ENCODE results near the gene JRKL. TPM values are rescaled to one million over a fixed set of nuclear protein-coding genes. Genes with fewer than 3 reads are reported as not detected.

Gene JRKL
- total and polyA plus RNA-seq, 2 of the 13 experiments (the other 11 are each of a cell fraction or from before 2014, with no cell fraction given), result 3.2 to 4.5 TPM

DNA sequence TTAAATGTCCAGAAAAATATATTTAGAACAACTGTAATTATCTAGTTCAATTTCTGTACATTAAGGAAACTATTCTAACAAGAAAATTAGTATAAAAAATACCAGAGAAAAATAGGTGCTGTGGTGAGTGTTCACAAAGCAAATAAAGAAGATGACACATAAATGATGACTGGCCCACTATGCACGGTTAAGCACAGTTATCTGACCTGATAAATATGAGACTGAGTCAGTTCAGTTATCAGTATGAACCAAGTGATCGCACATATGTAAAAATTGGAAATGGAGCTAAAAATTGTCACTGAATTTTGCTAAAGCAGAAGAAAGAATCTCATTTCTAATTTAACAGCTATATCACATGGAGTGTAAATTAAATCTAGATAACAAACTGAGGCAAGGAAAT is 28.0 kb upstream of the JRKL start:
- no peak for FAIRE-seq
- ATAC-seq, result no peak
- Histone ChIP-seq H3K9ac (ENCODE audit: insufficient read depth, low read depth, low read length) (no peak overlapping the region), H3K27me3 (ENCODE audit: control insufficient read depth in 1 of 2, insufficient read depth in 2 of 2, low read length in 2 of 2) (no peaks in the 10 kb centered on the region; a peak in 1 of 5 replicates), H4K20me1 (ENCODE audit: insufficient read depth, low read length) (no peaks in the 10 kb centered on the region), H3K36me3 (replicated peaks in 1 of 2; ENCODE audit: control insufficient read depth in 1 of 2, insufficient read depth in 2 of 2, low read length in 2 of 2) (peaks cover 4 to 39% of the 10 kb centered on the region in 2 experiments; a peak in 4 of 5 replicates), H3K27ac (ENCODE audit: extremely low read length, insufficient read depth, low read length) (no peak overlapping the region), H3K79me2 (ENCODE audit: insufficient read depth, low read length) (no peaks in the 10 kb centered on the region), H3K4me1 (ENCODE audit: insufficient read depth, low read length) (no peaks in the 10 kb centered on the region), H3K9me3 (ENCODE audit: low read length) (no peaks in the 10 kb centered on the region), H2AFZ (ENCODE audit: low read length) (no peak overlapping the region), H3K4me2 (ENCODE audit: low read depth, low read length) (no peak overlapping the region), H3K4me3 (replicated peaks in 1 of 3; ENCODE audit: insufficient read depth in 1 of 3, low read depth in 2 of 3, low read length in 3 of 3) (no peak overlapping the region)
- TF ChIP-seq MZF1 (CRISPR knock-in tag; IDR thresholded peaks at IDR 0.05; ENCODE audit: borderline replicate concordance) (no peak), MTF2 (CRISPR knock-in tag; IDR thresholded peaks at IDR 0.05; ENCODE audit: borderline replicate concordance) (no peak), NKX3-1 (CRISPR knock-in tag; IDR thresholded peaks at IDR 0.05) (no peak), ATF7-NPFF (CRISPR knock-in tag; IDR thresholded peaks at IDR 0.05; ENCODE audit: low read depth) (no peak), MEF2D (CRISPR knock-in tag; IDR thresholded peaks at IDR 0.05) (no peak), ZNF678 (CRISPR knock-in tag; IDR thresholded peaks at IDR 0.05) (no peak), ESRRA (CRISPR knock-in tag; IDR thresholded peaks at IDR 0.05; ENCODE audit: low read depth) (no peak), GPN1 (CRISPR knock-in tag; IDR thresholded peaks at IDR 0.05; ENCODE audit: borderline replicate concordance) (no peak), SETDB1 (CRISPR knock-in tag; IDR thresholded peaks at IDR 0.05; ENCODE audit: borderline replicate concordance) (no peak), ZBTB42 (CRISPR knock-in tag; IDR thresholded peaks at IDR 0.05) (no peak), ZBTB20 (CRISPR knock-in tag; IDR thresholded peaks at IDR 0.05; ENCODE audit: borderline replicate concordance, low read depth) (no peak), ZNF460 (CRISPR knock-in tag; IDR thresholded peaks at IDR 0.05; ENCODE audit: borderline replicate concordance) (no peak), ZNF441 (CRISPR knock-in tag; IDR thresholded peaks at IDR 0.05; ENCODE audit: borderline replicate concordance) (no peak), ZSCAN29 (CRISPR knock-in tag; conservative IDR thresholded peaks at IDR 0.05) (no peak), ZNF354B (CRISPR knock-in tag; IDR thresholded peaks at IDR 0.05) (no peak), ZNF777 (CRISPR knock-in tag; IDR thresholded peaks at IDR 0.05) (no peak), ZNF720 (CRISPR knock-in tag; IDR thresholded peaks at IDR 0.05) (no peak)
- TF ChIP-seq, protein P1, sequence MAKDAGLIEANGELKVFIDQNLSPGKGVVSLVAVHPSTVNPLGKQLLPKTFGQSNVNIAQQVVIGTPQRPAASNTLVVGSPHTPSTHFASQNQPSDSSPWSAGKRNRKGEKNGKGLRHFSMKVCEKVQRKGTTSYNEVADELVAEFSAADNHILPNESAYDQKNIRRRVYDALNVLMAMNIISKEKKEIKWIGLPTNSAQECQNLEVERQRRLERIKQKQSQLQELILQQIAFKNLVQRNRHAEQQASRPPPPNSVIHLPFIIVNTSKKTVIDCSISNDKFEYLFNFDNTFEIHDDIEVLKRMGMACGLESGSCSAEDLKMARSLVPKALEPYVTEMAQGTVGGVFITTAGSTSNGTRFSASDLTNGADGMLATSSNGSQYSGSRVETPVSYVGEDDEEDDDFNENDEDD (CRISPR knock-in tag; IDR thresholded peaks at IDR 0.05; ENCODE audit: borderline replicate concordance), result no peak
- TF ChIP-seq, protein P2, sequence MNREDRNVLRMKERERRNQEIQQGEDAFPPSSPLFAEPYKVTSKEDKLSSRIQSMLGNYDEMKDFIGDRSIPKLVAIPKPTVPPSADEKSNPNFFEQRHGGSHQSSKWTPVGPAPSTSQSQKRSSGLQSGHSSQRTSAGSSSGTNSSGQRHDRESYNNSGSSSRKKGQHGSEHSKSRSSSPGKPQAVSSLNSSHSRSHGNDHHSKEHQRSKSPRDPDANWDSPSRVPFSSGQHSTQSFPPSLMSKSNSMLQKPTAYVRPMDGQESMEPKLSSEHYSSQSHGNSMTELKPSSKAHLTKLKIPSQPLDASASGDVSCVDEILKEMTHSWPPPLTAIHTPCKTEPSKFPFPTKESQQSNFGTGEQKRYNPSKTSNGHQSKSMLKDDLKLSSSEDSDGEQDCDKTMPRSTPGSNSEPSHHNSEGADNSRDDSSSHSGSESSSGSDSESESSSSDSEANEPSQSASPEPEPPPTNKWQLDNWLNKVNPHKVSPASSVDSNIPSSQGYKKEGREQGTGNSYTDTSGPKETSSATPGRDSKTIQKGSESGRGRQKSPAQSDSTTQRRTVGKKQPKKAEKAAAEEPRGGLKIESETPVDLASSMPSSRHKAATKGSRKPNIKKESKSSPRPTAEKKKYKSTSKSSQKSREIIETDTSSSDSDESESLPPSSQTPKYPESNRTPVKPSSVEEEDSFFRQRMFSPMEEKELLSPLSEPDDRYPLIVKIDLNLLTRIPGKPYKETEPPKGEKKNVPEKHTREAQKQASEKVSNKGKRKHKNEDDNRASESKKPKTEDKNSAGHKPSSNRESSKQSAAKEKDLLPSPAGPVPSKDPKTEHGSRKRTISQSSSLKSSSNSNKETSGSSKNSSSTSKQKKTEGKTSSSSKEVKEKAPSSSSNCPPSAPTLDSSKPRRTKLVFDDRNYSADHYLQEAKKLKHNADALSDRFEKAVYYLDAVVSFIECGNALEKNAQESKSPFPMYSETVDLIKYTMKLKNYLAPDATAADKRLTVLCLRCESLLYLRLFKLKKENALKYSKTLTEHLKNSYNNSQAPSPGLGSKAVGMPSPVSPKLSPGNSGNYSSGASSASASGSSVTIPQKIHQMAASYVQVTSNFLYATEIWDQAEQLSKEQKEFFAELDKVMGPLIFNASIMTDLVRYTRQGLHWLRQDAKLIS (CRISPR knock-in tag; IDR thresholded peaks at IDR 0.05), result no peak
- in situ Hi-C loops (cut with HindIII; ENCODE audit: extremely low pct_ligation_motif_present, low pct_unique_long_range_greater_than_20kb) (no loop called here), intact Hi-C loops (cut with micrococcal nuclease; ENCODE audit: unreplicated experiment) (no loop called here)
- ChIA-PET POLR2A (interaction anchor here (0.9 kb wide), 1 partner anchor 29 kb away, joined by 4 read pairs; no protein-coding TSS in a partner anchor), CTCF (ENCODE audit: low intra/inter-chr PET ratio, low total read pairs) (no interaction called here)
- DNase-seq (ENCODE audit: low spot score), result no peak
- 99% methylated on average over 2 of the region's 2 CpGs for WGBS (ENCODE audit: low lambda C conversion rate)
- no TSS peak for BruUV-seq (replicated peaks)

Data from HepG2 (cell line).